OCI-LY1 (cell line): Measurements from ENCODE around the gene OFD1.

Experiments
- CTCF ChIP-seq: fragments of 200-600 bp; sonication (generic), shearing (Covaris generic); IDR thresholded peaks from 2 replicates; pipeline ENCODE4 v1.5.1; 2017; ENCODE audit warnings: mild to moderate bottlenecking, antibody characterized with exemption, low read length, moderate library complexity, mixed read lengths
- EZH2 ChIP-seq: fragments of 200-600 bp; sonication (generic), shearing (Covaris generic); IDR thresholded peaks from 2 replicates; pipeline ENCODE4 v1.8.0; 2017; ENCODE audit warnings: borderline replicate concordance, mixed run types, mild to moderate bottlenecking, antibody characterized with exemption, low read length, moderate library complexity, mixed read lengths

DNA sequence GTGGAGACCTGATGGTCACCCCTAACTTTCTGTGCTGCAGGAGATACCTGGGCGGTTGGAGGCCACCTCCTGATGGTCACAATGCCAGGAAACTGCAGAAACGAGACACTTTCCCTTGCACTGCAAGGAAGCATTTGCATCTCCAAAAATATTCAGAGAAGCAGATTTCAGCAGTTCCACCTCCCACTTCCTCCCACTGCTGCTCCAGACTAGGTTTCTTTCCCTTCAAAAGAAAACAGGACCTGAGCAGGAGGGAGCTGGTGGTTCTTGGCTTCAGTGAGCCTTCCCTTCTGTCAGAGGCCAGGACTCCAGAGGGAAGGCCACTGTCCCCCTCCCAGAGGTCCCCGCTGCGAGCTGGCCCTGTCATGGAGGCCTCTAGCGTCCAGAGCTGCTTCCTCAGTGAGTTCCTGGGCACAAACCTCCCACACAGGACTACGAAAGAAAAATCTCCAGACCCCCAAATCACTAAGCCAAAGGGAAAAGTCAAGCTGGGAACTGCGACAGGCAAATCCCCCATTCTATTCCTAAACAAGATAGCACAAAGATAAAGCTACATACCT lies 46.4 kb downstream of the OFD1 start:
- no peak for TF ChIP-seq CTCF
- no peak for TF ChIP-seq EZH2
